ENCODE data around the gene IFITM10.

Gene IFITM10

GRCh38 chr11:1755692-1756561 is 5.5 kb upstream of the IFITM10 start:
- no peak for ATAC-seq
- TF ChIP-seq OSR1 (CRISPR knock-in tag; IDR thresholded peaks at IDR 0.05): no peak
- TF ChIP-seq ARNTL (CRISPR knock-in tag; IDR thresholded peaks at IDR 0.05; ENCODE audit: borderline replicate concordance, low read depth): no peak
- TF ChIP-seq RARB (CRISPR knock-in tag; IDR thresholded peaks at IDR 0.05): no peak
- TF ChIP-seq BACH2 (CRISPR knock-in tag; IDR thresholded peaks at IDR 0.05; ENCODE audit: borderline replicate concordance): no peak
- no peak for TF ChIP-seq CSDC2 (CRISPR knock-in tag; IDR thresholded peaks at IDR 0.05)
- no peak for TF ChIP-seq ISL1 (CRISPR knock-in tag; IDR thresholded peaks at IDR 0.05)

DNA sequence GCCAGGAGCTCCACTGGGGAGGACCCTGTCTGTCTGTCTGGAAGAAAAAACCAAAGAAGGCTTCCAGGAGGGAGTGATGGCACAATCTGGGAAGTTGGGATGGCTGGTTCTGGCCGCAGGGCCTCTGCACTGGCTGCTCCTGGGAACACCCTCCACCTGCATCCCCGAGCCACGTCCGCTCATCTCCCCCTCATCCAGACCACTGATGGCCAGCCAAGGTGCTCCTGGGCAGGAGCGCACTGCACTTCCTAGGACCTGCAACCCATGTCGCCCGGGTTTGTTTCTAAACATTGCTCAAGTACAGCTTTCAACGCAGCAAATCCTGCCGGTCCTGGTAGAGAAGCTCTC is 4.9 kb upstream of the IFITM10 start:
- ATAC-seq: no peak
- TF ChIP-seq CSDC2 (CRISPR knock-in tag; IDR thresholded peaks at IDR 0.05): no peak
- TF ChIP-seq PPARA (CRISPR knock-in tag; IDR thresholded peaks at IDR 0.05; ENCODE audit: borderline replicate concordance): no peak
- TF ChIP-seq ARNTL (CRISPR knock-in tag; IDR thresholded peaks at IDR 0.05; ENCODE audit: borderline replicate concordance, low read depth): no peak

GRCh38 chr11:1754376-1755150 is 4.2 kb upstream of the IFITM10 start:
- TF ChIP-seq OSR1 (CRISPR knock-in tag; IDR thresholded peaks at IDR 0.05) (no peak), CREB5 (CRISPR knock-in tag; IDR thresholded peaks at IDR 0.05; ENCODE audit: low read depth) (no peak), GLIS3 (CRISPR knock-in tag; IDR thresholded peaks at IDR 0.05) (no peak), ZNF8 (CRISPR knock-in tag; IDR thresholded peaks at IDR 0.05) (no peak), BACH2 (CRISPR knock-in tag; IDR thresholded peaks at IDR 0.05; ENCODE audit: borderline replicate concordance) (no peak), SNAI2 (CRISPR knock-in tag; IDR thresholded peaks at IDR 0.05) (no peak), ZFP30 (CRISPR knock-in tag; IDR thresholded peaks at IDR 0.05) (no peak), ARNTL (CRISPR knock-in tag; IDR thresholded peaks at IDR 0.05; ENCODE audit: borderline replicate concordance, low read depth) (no peak), PPARA (CRISPR knock-in tag; IDR thresholded peaks at IDR 0.05; ENCODE audit: borderline replicate concordance) (no peak), CSDC2 (CRISPR knock-in tag; IDR thresholded peaks at IDR 0.05) (no peak)
- ATAC-seq: no peak

DNA sequence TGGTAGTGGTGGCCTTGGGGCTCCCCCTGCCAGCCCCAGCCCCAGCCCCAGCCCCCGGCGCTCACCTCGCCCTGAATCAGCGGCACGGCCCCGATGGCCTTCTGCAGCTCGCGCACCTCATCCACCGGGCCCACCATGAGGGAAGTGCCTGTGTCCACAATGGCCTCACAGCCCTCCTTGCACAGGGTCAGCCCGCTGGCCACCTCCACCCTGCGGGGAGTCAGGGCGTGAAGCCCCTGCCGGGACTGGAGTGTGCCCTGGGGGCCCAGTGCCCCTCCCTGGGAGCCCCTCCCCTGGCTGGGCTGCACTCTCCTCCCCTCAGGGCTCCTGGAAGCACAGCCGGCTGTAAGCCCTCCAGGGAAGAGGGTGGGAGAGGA is 3.5 kb upstream of the IFITM10 start:
- TF ChIP-seq RARB (CRISPR knock-in tag; IDR thresholded peaks at IDR 0.05): no peak
- TF ChIP-seq ZFP30 (CRISPR knock-in tag; IDR thresholded peaks at IDR 0.05): no peak
- no peak for TF ChIP-seq ZC3H10 (CRISPR knock-in tag; IDR thresholded peaks at IDR 0.05)
- TF ChIP-seq OSR1 (CRISPR knock-in tag; IDR thresholded peaks at IDR 0.05): no peak
- TF ChIP-seq, protein P1, sequence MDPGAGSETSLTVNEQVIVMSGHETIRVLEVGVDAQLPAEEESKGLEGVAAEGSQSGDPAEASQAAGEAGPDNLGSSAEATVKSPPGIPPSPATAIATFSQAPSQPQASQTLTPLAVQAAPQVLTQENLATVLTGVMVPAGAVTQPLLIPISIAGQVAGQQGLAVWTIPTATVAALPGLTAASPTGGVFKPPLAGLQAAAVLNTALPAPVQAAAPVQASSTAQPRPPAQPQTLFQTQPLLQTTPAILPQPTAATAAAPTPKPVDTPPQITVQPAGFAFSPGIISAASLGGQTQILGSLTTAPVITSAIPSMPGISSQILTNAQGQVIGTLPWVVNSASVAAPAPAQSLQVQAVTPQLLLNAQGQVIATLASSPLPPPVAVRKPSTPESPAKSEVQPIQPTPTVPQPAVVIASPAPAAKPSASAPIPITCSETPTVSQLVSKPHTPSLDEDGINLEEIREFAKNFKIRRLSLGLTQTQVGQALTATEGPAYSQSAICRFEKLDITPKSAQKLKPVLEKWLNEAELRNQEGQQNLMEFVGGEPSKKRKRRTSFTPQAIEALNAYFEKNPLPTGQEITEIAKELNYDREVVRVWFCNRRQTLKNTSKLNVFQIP (CRISPR knock-in tag; IDR thresholded peaks at IDR 0.05; ENCODE audit: borderline replicate concordance, low read depth): no peak
- no peak for TF ChIP-seq ISL1 (CRISPR knock-in tag; IDR thresholded peaks at IDR 0.05)
- TF ChIP-seq SNAI2 (CRISPR knock-in tag; IDR thresholded peaks at IDR 0.05): no peak
- ATAC-seq: no peak

DNA sequence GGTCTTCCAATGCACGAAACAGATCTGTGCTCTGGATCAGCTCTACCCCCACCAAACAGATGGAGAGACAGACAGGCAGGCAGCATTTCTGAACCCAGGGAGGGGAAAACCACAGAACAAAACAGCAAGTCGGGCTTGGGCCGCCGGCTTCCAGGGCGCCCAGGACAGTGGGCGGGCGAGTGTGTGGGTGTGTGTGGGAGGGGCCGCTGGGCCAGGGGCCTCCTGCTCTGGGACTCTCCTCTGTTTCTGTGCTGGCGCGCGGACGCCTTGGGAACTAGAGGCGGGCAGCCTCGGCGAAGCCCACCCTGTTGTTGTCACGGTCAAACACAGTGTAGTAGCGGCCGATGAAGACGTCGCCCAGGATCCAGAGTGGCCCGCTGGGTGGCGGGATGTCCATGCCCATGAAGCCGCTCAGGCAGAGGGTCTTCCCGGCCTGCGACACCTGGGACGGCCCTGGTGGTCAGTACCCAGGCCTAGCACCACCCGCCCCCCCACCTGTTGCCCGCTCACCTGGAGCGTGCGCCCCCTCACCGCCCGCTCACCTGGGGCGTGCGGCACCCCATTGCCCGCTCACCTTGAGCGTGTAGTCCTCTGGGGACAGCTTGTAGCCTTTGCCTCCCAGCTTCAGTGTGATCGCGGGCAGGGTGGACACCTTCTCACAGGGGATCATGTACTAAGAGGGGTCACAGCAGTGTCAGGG is 3.0 kb upstream of the IFITM10 start:
- ATAC-seq: no peak
- TF ChIP-seq, protein P2, sequence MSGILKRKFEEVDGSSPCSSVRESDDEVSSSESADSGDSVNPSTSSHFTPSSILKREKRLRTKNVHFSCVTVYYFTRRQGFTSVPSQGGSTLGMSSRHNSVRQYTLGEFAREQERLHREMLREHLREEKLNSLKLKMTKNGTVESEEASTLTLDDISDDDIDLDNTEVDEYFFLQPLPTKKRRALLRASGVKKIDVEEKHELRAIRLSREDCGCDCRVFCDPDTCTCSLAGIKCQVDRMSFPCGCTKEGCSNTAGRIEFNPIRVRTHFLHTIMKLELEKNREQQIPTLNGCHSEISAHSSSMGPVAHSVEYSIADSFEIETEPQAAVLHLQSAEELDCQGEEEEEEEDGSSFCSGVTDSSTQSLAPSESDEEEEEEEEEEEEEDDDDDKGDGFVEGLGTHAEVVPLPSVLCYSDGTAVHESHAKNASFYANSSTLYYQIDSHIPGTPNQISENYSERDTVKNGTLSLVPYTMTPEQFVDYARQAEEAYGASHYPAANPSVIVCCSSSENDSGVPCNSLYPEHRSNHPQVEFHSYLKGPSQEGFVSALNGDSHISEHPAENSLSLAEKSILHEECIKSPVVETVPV (CRISPR knock-in tag; IDR thresholded peaks at IDR 0.05): no peak
- TF ChIP-seq ZNF565 (CRISPR knock-in tag; conservative IDR thresholded peaks at IDR 0.05; ENCODE audit: low read depth) (no peak), CSDC2 (CRISPR knock-in tag; IDR thresholded peaks at IDR 0.05) (no peak), CREB5 (CRISPR knock-in tag; IDR thresholded peaks at IDR 0.05; ENCODE audit: low read depth) (no peak), ZNF70 (CRISPR knock-in tag; IDR thresholded peaks at IDR 0.05) (no peak), ESRRG (CRISPR knock-in tag; IDR thresholded peaks at IDR 0.05) (no peak), TSHZ2 (CRISPR knock-in tag; IDR thresholded peaks at IDR 0.05) (no peak), ZC3H10 (CRISPR knock-in tag; IDR thresholded peaks at IDR 0.05) (no peak), GLIS3 (CRISPR knock-in tag; IDR thresholded peaks at IDR 0.05) (no peak), PPARA (CRISPR knock-in tag; IDR thresholded peaks at IDR 0.05; ENCODE audit: borderline replicate concordance) (no peak), PATZ1 (CRISPR knock-in tag; IDR thresholded peaks at IDR 0.05; ENCODE audit: borderline replicate concordance) (no peak), RARB (CRISPR knock-in tag; IDR thresholded peaks at IDR 0.05) (no peak)
